Tibial nerve (tissue), 4 donors: ENCODE data around the gene SNX21.
"Not testable (repeated sequence)": the region's sequence is repeated elsewhere in the genome, so short reads cannot be mapped to it uniquely, and the experiment has no call there.

Source experiments
- EP300 ChIP-seq, 2 donors: sonication (generic); formaldehyde crosslinking; IDR thresholded peaks; one replicate each; pipeline ENCODE4 v1.6.1; 2017; ENCODE audit warnings: antibody characterized with exemption in 2 of 2, mild to moderate bottlenecking in 1 of 2
- POLR2A ChIP-seq, 2 donors: fragments of 450-650 bp; IDR thresholded peaks; one replicate each; pipeline ENCODE4 v1.6.1; 2017; ENCODE audit warnings: antibody characterized with exemption in 2 of 2, mild to moderate bottlenecking in 2 of 2, moderate library complexity in 2 of 2
- TF ChIP-seq, protein P1 (sequence below), 5 experiments: fragments of 200-600 bp in 3 of 5; fragments of 450-650 bp in 2 of 5; sonication (generic) in 3 of 5; IDR thresholded peaks; one replicate each; pipeline ENCODE4 v1.5.1; 2016 to 2019; ENCODE audit warnings: antibody characterized with exemption in 5 of 5, mild to moderate bottlenecking in 3 of 5, moderate library complexity in 2 of 5

DNA sequence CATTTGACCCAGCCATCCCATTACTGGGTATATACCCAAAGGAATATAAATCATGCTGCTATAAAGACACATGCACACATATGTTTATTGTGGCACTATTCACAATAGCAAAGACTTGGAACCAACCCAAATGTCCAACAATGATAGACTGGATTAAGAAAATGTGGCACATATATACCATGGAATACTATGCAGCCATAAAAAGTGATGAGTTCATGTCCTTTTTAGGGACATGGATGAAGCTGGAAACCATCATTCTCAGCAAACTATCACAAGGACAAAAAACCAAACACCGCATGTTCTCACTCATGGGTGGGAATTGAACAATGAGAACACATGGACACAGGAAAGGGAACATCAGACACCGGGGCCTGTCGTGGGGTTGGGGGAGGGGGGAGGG lies 35.6 kb upstream of the SNX21 start:
- not testable (repeated sequence) for TF ChIP-seq POLR2A, EP300 (IDR thresholded peaks at IDR 0.05)
- TF ChIP-seq, protein P1, sequence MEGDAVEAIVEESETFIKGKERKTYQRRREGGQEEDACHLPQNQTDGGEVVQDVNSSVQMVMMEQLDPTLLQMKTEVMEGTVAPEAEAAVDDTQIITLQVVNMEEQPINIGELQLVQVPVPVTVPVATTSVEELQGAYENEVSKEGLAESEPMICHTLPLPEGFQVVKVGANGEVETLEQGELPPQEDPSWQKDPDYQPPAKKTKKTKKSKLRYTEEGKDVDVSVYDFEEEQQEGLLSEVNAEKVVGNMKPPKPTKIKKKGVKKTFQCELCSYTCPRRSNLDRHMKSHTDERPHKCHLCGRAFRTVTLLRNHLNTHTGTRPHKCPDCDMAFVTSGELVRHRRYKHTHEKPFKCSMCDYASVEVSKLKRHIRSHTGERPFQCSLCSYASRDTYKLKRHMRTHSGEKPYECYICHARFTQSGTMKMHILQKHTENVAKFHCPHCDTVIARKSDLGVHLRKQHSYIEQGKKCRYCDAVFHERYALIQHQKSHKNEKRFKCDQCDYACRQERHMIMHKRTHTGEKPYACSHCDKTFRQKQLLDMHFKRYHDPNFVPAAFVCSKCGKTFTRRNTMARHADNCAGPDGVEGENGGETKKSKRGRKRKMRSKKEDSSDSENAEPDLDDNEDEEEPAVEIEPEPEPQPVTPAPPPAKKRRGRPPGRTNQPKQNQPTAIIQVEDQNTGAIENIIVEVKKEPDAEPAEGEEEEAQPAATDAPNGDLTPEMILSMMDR (IDR thresholded peaks at IDR 0.05) = not testable (repeated sequence)
